OCI-LY1 (cell line): ENCODE results near the gene PKN2.

Source experiments
- CTCF ChIP-seq: fragments of 200-600 bp; sonication (generic), shearing (Covaris generic); IDR thresholded peaks from 2 replicates; pipeline ENCODE4 v1.5.1; 2017; ENCODE audit warnings: mild to moderate bottlenecking, antibody characterized with exemption, low read length, moderate library complexity, mixed read lengths
- EZH2 ChIP-seq: fragments of 200-600 bp; sonication (generic), shearing (Covaris generic); IDR thresholded peaks from 2 replicates; pipeline ENCODE4 v1.8.0; 2017; ENCODE audit warnings: borderline replicate concordance, mixed run types, mild to moderate bottlenecking, antibody characterized with exemption, low read length, moderate library complexity, mixed read lengths

DNA sequence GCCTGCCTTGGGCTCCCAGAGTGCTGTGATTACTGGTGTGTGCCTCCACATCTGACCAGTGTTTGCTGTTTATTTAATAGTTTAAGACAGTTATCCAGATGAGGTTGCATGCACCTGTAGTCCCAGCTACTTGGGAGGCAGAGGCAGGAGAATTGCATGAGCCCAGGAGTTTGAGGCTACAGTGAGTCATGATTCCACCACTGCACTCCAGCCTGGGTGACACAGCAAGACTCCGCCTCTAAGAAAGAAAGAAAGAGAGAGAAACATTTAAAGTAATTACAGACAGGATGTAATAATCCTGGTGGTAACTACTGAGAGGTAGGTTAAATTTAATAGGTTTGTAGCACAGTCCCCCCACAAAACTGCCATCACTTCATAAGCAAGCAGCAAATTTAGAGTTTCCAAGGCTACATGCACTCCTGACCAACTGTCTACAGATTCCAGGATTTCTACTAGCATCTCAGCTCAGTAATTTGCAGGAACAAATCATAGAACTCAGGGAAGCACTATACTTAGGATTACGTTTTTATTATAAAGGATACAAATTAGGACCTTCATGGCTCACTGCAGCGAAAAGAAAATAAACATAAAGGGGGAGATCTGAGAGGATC lies 89.6 kb downstream of the PKN2 start:
- TF ChIP-seq CTCF (no peak), EZH2 (no peak)
